GM10847 (cell line): ENCODE results near the gene HKDC1.

Experiments used
- POLR2A ChIP-seq: IDR thresholded peaks from 2 replicates; pipeline ENCODE4 v1.6.1; 2011; ENCODE audit not compliant: insufficient read length; ENCODE audit errors: extremely low read depth

The HKDC1 gene

GRCh38 chr10:69278446-69278963, 58.4 kb downstream of the HKDC1 start, which contains the start of gene HK1:
TSS of gene HK1 (plus strand) at chr10:69278496.
- no peak for TF ChIP-seq POLR2A

- no peak for TF ChIP-seq POLR2A
These were observed 59.0 kb downstream of the HKDC1 start for GRCh38 chr10:69279110-69279509.

GRCh38 chr10:69281507-69282413, 61.6 kb downstream of the HKDC1 start:
- no peak for TF ChIP-seq POLR2A

- no peak for TF ChIP-seq POLR2A
These were observed 65.6 kb downstream of the HKDC1 start for GRCh38 chr10:69285699-69286098.

- TF ChIP-seq POLR2A, result no peak
These were observed 67.0 kb downstream of the HKDC1 start for GRCh38 chr10:69287181-69287580.

- TF ChIP-seq POLR2A, result no peak
These were observed 70.9 kb downstream of the HKDC1 start for GRCh38 chr10:69290993-69291392.

- no peak for TF ChIP-seq POLR2A
These were observed 72.3 kb downstream of the HKDC1 start for GRCh38 chr10:69292459-69292858.

- no peak for TF ChIP-seq POLR2A
These were observed 75.0 kb downstream of the HKDC1 start for GRCh38 chr10:69295027-69295636.

GRCh38 chr10:69303632-69304051, 83.5 kb downstream of the HKDC1 start:
- TF ChIP-seq POLR2A, result no peak

- TF ChIP-seq POLR2A, result no peak
These were observed 86.3 kb downstream of the HKDC1 start for GRCh38 chr10:69306421-69306820.

- TF ChIP-seq POLR2A, result no peak
These were observed 87.3 kb downstream of the HKDC1 start for GRCh38 chr10:69307434-69307833.

GRCh38 chr10:69311309-69311708, 91.2 kb downstream of the HKDC1 start:
- TF ChIP-seq POLR2A, result no peak

GRCh38 chr10:69312528-69312927, 92.4 kb downstream of the HKDC1 start:
- TF ChIP-seq POLR2A, result no peak

GRCh38 chr10:69315100-69315542, 95.0 kb downstream of the HKDC1 start:
- no peak for TF ChIP-seq POLR2A

- no peak for TF ChIP-seq POLR2A
These were observed 95.6 kb downstream of the HKDC1 start for GRCh38 chr10:69315610-69316312.
